Tibial nerve (tissue), 4 donors: Measurements from ENCODE around the gene TXLNG. TPM values are rescaled to one million over a fixed set of nuclear protein-coding genes. Genes with fewer than 3 reads are reported as not detected.

Experiments used
- DNase-seq, 2 donors: peaks; one replicate each; pipeline ENCODE4 v3.0.0-alpha.2; 2019; ENCODE audit warnings: low spot score in 2 of 2
- H3K27ac ChIP-seq, 4 donors: fragments of 200-600 bp; sonication (generic) in 3 of 4; one replicate each; pipeline ENCODE4 v1.5.1; 2017 to 2019; ENCODE audit warnings: mild to moderate bottlenecking in 1 of 4
- H3K27me3 ChIP-seq, 2 donors: fragments of 200-600 bp; sonication (generic) in 1 of 2; one replicate each; pipeline versions ENCODE4 v1.5.1 to v1.6.0; 2017 to 2019
- H3K36me3 ChIP-seq, 3 donors: fragments of 200-600 bp; sonication (generic); one replicate each; pipeline ENCODE4 v1.5.1; 2018 to 2019
- H3K4me1 ChIP-seq, 4 donors: fragments of 200-600 bp; sonication (generic) in 3 of 4; one replicate each; pipeline ENCODE4 v1.5.1; 2017 to 2019
- H3K4me3 ChIP-seq, 4 donors: fragments of 200-600 bp; sonication (generic) in 3 of 4; one replicate each; pipeline ENCODE4 v1.5.1; 2017 to 2019; ENCODE audit warnings: mild to moderate bottlenecking in 1 of 4, moderate library complexity in 1 of 4
- H3K9me3 ChIP-seq, 4 donors: fragments of 200-600 bp; sonication (generic) in 3 of 4; one replicate each; pipeline ENCODE4 v1.5.1; 2017 to 2019
- EP300 ChIP-seq, 2 donors: sonication (generic); formaldehyde crosslinking; IDR thresholded peaks; one replicate each; pipeline ENCODE4 v1.6.1; 2017; ENCODE audit warnings: antibody characterized with exemption in 2 of 2, mild to moderate bottlenecking in 1 of 2
- POLR2A ChIP-seq, 2 donors: fragments of 450-650 bp; IDR thresholded peaks; one replicate each; pipeline ENCODE4 v1.6.1; 2017; ENCODE audit warnings: antibody characterized with exemption in 2 of 2, mild to moderate bottlenecking in 2 of 2, moderate library complexity in 2 of 2
- WGBS, 2 donors: methylation state at CpG; one replicate each; pipeline ENCODE4 v1.1.5; 2018; 5-methylcytosine and 5-hydroxymethylcytosine counted together
- total RNA-seq, 4 donors: library from RNA; depleted of rRNA; stranded (reverse); fragments of >200 nt; gene quantifications; one replicate each; pipeline ENCODE4 v1.1.0, GENCODE V29; 2016
- TF ChIP-seq, protein P1 (sequence below), 5 experiments: fragments of 200-600 bp in 3 of 5; fragments of 450-650 bp in 2 of 5; sonication (generic) in 3 of 5; IDR thresholded peaks; one replicate each; pipeline ENCODE4 v1.5.1; 2016 to 2019; ENCODE audit warnings: antibody characterized with exemption in 5 of 5, mild to moderate bottlenecking in 3 of 5, moderate library complexity in 2 of 5

TXLNG gene
- total RNA-seq, 4 donors from 2014 or later, result 16.3 to 22.2 (median 20.0) TPM

DNA sequence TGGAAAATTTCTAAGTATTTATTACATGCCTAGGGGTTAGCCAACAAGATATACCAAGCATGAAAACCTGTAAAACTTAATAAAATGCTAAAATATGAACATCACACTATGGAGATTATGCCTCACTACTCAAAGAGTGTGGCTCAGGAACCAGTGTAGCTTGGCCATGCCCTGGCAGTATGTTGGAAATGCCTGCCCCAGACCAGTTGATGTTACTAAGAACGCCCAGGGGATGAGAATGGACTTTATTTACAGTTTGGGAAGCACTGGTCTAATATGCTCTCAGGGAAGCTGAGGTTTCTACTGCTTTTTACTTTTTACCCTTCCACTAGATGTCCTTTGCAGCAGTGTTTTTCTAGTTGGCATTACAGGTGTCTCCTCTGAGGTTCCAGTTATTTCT is 23.7 kb upstream of the TXLNG start:
- no peak for DNase-seq
- TF ChIP-seq EP300 (IDR thresholded peaks at IDR 0.05), result no peak
- Histone ChIP-seq H3K4me3 (no peak overlapping the region), H3K9me3 (no peaks in the 10 kb centered on the region), H3K27ac (no peak overlapping the region), H3K36me3 (peaks cover 0 to 27% (median 0%) of the 10 kb centered on the region in 3 donors), H3K4me1 (no peaks in the 10 kb centered on the region), H3K27me3 (no peaks in the 10 kb centered on the region)
- WGBS, 2 donors, result 78 to 91% methylated on average over 1 of the region's 1 CpG

DNA sequence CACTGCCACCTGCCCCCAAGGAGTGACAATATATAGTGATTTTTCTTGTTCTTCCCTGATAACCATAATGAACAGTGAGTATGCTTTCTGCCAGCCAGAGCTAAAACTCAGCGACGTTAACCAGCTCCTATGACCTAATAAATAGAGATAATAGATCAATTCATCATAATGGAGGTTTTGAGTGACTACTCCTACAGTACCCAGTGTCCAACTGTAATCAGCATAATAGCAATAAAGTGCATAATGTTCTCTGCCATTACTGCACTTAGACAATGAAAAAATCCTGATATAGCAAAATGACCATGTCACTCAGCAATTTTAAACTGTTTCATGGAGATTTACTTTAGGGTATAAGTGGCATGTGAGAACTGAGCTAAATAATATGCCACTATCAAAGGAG is 20.7 kb upstream of the TXLNG start:
- Histone ChIP-seq H3K4me1 (no peaks in the 10 kb centered on the region), H3K27ac (no peak overlapping the region), H3K4me3 (no peak overlapping the region), H3K36me3 (peaks cover 0 to 8% (median 0%) of the 10 kb centered on the region in 3 donors), H3K9me3 (no peaks in the 10 kb centered on the region), H3K27me3 (no peaks in the 10 kb centered on the region)
- DNase-seq, result no peak
- TF ChIP-seq POLR2A (IDR thresholded peaks at IDR 0.05), result no peak
- TF ChIP-seq EP300 (IDR thresholded peaks at IDR 0.05), result no peak
- TF ChIP-seq, protein P1, sequence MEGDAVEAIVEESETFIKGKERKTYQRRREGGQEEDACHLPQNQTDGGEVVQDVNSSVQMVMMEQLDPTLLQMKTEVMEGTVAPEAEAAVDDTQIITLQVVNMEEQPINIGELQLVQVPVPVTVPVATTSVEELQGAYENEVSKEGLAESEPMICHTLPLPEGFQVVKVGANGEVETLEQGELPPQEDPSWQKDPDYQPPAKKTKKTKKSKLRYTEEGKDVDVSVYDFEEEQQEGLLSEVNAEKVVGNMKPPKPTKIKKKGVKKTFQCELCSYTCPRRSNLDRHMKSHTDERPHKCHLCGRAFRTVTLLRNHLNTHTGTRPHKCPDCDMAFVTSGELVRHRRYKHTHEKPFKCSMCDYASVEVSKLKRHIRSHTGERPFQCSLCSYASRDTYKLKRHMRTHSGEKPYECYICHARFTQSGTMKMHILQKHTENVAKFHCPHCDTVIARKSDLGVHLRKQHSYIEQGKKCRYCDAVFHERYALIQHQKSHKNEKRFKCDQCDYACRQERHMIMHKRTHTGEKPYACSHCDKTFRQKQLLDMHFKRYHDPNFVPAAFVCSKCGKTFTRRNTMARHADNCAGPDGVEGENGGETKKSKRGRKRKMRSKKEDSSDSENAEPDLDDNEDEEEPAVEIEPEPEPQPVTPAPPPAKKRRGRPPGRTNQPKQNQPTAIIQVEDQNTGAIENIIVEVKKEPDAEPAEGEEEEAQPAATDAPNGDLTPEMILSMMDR (IDR thresholded peaks at IDR 0.05), result no peak
- WGBS, 2 donors, result 54 to 67% methylated on average over 2 of the region's 2 CpGs

DNA sequence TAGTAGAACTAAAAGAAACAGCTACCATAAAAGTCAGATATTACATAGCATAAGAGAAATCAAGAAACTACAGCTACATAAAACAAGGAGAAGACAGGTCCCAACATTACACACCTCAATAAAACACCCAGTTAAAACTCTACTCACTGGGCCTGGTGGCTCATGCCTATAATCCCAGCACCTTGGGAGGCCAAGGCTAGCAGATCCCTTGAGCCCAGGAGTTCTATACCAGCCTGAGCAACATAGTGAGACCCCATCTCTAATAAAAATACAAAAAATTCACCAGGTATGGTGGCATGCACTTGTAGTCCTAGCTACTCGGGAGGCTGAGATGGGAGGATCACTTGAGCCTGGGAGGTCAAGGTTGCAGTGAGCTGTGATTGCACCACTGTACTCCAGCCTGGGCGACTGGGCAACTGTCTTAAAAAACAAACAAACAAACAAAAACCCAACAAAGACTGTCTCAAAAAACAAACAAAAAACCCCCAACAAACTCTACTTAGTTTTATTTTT is 15.2 kb upstream of the TXLNG start:
- Histone ChIP-seq H3K4me3 (no peak overlapping the region), H3K27me3 (no peaks in the 10 kb centered on the region), H3K9me3 (no peaks in the 10 kb centered on the region), H3K4me1 (no peaks in the 10 kb centered on the region), H3K27ac (no peak overlapping the region), H3K36me3 (no peaks in the 10 kb centered on the region)
- no peak for DNase-seq
- TF ChIP-seq POLR2A (IDR thresholded peaks at IDR 0.05), result no peak
- TF ChIP-seq EP300 (IDR thresholded peaks at IDR 0.05), result no peak
- TF ChIP-seq, protein P1 (IDR thresholded peaks at IDR 0.05), result no peak
- WGBS, 2 donors, result 73 to 77% methylated on average over 2 of the region's 2 CpGs

DNA sequence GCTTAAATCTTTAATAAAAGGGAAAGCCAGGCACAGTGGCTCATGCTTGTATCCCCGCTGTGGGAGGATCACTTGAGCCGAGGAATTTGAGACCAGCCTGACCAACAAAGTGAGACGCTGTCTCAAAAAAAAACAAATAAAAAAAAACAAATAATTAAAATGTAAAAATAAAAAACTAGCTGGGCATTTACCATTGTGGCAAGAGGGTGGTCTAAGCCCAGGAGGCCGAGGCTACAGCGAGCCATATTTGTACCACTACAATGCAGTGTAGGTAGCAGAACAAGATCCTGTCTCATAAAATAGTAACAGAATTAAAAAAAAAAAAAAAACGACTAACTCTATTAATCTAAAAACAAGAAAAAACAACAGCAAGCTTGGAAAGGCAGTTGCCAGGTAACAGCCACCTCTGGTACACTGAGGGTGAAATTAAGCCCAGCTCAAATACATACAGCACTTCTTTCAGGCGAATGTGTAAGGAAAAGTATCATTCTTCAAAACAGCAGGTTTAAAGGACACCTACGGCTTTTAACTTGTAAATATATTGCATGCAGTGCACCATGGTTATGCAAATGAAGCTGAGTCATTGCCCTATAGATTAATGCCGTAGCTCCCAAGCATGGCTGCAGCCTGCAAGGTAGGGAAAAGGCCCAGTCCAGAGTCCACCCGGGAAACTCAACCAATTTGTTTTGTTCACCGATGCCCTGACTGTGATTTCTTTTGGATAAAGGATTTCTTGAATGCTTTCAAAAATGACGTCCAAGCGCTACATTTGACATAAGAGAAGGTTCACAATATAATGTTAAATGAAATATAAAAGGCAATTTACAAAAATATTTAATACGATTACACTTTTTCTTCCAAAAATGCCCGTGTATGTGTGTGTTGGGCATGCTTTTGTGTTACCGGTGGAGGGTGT is 14.5 kb upstream of the TXLNG start:
- no peaks in the 10 kb centered on the region for H3K4me1 ChIP-seq
- H3K9me3 ChIP-seq, result no peaks in the 10 kb centered on the region
- no peaks in the 10 kb centered on the region for H3K36me3 ChIP-seq
- no peak for TF ChIP-seq POLR2A (IDR thresholded peaks at IDR 0.05)
- no peak for TF ChIP-seq EP300 (IDR thresholded peaks at IDR 0.05)
- TF ChIP-seq, protein P1 (IDR thresholded peaks at IDR 0.05), result no peak
- H3K4me3 ChIP-seq, result no peak overlapping the region
- WGBS, 2 donors, result 43 to 47% methylated on average over 16 of the region's 16 CpGs
- no peak for DNase-seq
- H3K27ac ChIP-seq, result no peak overlapping the region
- no peaks in the 10 kb centered on the region for H3K27me3 ChIP-seq

DNA sequence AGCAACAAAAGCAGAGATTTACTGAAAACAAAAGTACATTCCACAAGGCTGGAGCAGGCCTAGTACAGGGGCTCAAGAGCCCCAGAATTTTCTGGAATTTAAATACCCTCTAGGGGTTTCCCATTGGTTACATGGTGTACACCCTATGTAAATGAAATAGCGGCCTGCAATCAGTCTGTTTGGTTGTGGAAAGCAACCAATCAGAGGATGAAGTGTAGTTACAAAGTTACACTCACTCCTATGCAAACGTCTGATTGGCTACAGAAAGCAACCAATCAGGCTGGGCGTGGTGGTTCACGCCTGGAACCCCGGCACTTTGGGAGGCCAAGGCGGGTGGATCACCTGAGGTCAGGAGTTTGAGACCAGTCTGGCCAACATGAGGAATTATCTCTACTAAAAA is 13.8 kb upstream of the TXLNG start:
- no peak overlapping the region for H3K4me3 ChIP-seq
- no peaks in the 10 kb centered on the region for H3K4me1 ChIP-seq
- H3K27me3 ChIP-seq, result no peaks in the 10 kb centered on the region
- no peaks in the 10 kb centered on the region for H3K9me3 ChIP-seq
- 93 to 100% methylated on average over 6 of the region's 6 CpGs for WGBS, 2 donors
- DNase-seq, result no peak
- H3K27ac ChIP-seq, result no peak overlapping the region
- no peak for TF ChIP-seq EP300 (IDR thresholded peaks at IDR 0.05)
- TF ChIP-seq POLR2A (IDR thresholded peaks at IDR 0.05), result no peak
- TF ChIP-seq, protein P1 (IDR thresholded peaks at IDR 0.05), result no peak
- no peaks in the 10 kb centered on the region for H3K36me3 ChIP-seq
